Measurements from ENCODE around the gene CTNNA3.

Gene CTNNA3

DNA sequence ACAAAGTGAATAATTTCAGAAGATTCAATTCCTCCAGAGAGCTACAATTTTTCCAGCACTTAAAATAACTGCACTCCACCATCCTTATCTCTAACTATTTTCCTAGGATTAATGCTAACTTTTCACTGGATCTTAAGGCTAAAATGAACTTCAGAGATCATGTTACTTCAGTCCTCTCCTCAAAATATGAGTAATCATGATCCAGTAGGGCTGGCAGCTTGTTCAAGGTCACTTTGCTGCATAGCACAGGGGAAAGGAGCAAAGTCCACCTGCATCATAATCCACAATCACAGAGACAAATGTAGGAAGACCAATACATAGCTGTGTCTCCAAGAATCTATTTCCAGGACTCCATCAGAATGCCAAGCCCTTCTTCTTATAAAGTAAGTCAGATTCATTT lies 619.9 kb downstream of the CTNNA3 start:
- H3K4me3 ChIP-seq (ENCODE audit: low read length): no peak overlapping the region
- DNase-seq (ENCODE audit: low read depth): no peak
- TF ChIP-seq, protein P1, sequence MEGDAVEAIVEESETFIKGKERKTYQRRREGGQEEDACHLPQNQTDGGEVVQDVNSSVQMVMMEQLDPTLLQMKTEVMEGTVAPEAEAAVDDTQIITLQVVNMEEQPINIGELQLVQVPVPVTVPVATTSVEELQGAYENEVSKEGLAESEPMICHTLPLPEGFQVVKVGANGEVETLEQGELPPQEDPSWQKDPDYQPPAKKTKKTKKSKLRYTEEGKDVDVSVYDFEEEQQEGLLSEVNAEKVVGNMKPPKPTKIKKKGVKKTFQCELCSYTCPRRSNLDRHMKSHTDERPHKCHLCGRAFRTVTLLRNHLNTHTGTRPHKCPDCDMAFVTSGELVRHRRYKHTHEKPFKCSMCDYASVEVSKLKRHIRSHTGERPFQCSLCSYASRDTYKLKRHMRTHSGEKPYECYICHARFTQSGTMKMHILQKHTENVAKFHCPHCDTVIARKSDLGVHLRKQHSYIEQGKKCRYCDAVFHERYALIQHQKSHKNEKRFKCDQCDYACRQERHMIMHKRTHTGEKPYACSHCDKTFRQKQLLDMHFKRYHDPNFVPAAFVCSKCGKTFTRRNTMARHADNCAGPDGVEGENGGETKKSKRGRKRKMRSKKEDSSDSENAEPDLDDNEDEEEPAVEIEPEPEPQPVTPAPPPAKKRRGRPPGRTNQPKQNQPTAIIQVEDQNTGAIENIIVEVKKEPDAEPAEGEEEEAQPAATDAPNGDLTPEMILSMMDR (IDR thresholded peaks at IDR 0.05; ENCODE audit: insufficient read depth, low read depth, low read length, missing control alignments): no peak

DNA sequence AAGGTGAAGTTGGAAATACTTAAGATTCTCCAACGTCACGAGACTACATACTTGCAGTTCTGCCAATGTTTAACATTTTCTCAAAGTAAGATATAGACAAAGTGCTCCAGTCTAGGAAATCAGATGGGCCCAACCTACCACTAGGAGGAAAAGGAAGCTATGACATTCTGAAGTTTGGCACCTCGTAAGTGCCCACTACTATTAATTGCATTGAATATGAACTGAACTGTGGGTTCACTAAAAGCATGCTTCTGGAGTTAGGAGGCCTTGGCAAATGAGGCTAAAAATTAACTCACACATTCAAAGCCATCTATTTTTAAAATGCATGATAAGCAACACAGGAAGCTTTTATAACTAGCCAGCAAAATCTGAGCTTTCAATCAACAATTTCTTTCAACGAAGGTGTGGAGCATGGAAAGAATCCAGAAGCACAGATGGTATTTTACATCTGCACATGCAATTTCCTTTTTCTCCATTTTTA lies 620.5 kb downstream of the CTNNA3 start:
- H3K4me3 ChIP-seq (ENCODE audit: low read length): no peak overlapping the region
- DNase-seq (ENCODE audit: low read depth): no peak
- TF ChIP-seq, protein P1 (IDR thresholded peaks at IDR 0.05; ENCODE audit: insufficient read depth, low read depth, low read length, missing control alignments): no peak

DNA sequence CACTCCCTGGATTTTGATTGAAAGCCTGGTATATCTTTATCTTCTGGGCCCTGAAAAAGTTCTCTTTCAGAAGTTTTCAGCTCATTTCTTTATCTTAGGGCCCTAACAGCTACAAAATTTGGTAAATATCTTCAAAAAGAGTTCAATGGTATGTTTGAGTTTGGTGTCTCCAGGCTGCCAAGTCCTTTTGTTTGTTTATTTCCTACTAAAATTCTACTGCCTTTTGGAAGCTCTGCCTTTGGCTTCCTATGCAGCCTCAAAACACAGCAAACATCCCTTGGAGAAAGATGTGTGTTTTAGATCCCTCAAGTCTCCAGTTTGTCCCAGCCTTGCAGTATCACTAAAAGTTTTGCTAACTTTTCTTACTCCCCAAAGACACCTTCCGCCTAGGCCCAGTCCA lies 623.3 kb downstream of the CTNNA3 start:
- H3K4me3 ChIP-seq (ENCODE audit: low read length): no peak overlapping the region
- DNase-seq (ENCODE audit: low read depth): no peak
- TF ChIP-seq, protein P1 (IDR thresholded peaks at IDR 0.05; ENCODE audit: insufficient read depth, low read depth, low read length, missing control alignments): no peak

DNA sequence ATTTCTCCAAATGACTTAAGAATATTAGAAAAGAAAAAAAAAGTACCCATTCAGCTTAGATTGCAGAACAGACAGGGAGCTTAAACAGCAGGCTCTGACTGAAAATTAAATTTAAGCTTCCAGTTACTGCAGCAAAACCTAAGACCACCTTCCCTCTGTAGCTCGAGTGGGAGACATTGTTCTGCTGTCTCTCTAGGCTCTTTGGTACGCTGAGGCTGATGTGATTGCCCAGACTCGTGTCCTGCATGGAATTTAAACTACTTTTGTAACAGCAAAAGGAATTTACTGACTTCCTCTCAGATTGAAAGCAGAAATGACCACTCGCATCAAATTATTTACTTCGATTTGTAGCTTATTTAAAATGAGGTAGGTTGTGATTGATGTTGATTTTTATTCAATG lies 645.6 kb downstream of the CTNNA3 start:
- no peak for DNase-seq (ENCODE audit: low read depth)
- TF ChIP-seq, protein P1 (IDR thresholded peaks at IDR 0.05; ENCODE audit: insufficient read depth, low read depth, low read length, missing control alignments): no peak
- no peak overlapping the region for H3K4me3 ChIP-seq (ENCODE audit: low read length)

DNA sequence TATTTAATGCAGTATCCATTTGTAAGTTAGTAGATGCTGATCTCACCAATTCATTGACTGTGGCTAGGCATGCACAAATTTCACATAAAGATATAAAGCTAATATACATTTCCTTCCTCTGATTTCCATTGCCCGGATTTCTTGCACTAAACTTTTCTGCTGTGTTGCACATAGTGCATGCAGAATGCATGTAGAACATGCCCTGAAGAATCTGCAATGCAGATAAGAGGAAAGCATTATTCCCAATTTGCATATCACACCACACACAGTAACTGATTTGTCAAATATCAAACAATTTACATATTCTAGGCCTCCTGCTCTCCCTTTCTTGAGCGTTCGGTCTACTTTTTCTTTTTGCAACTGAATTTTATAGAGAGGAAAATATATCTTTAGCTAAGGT lies 646.0 kb downstream of the CTNNA3 start:
- no peak overlapping the region for H3K4me3 ChIP-seq (ENCODE audit: low read length)
- DNase-seq (ENCODE audit: low read depth): no peak
- TF ChIP-seq, protein P1 (IDR thresholded peaks at IDR 0.05; ENCODE audit: insufficient read depth, low read depth, low read length, missing control alignments): no peak

DNA sequence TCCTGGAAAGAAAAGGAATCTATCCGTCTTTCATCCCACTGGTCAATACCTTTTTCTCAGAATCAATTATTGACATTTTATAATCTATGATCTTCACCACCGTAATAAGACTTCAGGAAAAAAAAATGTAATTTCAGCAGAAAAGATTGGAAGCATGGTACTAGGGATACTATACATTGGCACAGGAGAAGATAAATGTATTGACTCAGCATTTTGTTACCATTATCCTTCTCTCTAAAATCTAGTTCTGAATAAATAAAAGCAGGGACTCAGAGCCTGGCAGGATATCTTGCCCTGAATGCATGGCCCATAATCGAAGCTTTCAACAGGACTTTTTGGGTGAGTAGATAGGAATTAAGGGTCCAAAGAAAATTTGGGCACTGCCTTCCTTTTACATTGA lies 649.5 kb downstream of the CTNNA3 start:
- TF ChIP-seq, protein P1 (IDR thresholded peaks at IDR 0.05; ENCODE audit: insufficient read depth, low read depth, low read length, missing control alignments): no peak
- DNase-seq (ENCODE audit: low read depth): no peak
- H3K4me3 ChIP-seq (ENCODE audit: low read length): no peak overlapping the region

DNA sequence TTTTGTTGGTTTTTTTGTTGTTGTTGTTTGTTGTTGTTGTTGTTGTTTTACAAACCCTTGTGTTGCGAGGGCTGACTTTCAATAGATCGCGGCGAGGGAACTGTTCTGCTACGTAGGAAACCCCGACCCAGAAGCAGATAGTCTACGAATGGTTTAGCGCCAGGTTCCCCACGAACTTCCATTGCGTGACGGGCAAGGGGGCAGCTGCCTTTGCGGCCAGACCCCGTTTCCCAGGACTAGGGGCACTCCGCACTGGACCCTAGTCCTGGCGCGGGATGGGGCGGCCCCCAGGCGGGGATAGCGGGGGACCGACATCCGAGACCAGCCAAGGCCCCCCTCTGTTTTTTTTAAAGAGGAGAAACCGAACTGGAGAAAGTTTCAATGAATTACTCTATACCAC lies 650.6 kb downstream of the CTNNA3 start:
- TF ChIP-seq, protein P1 (IDR thresholded peaks at IDR 0.05; ENCODE audit: insufficient read depth, low read depth, low read length, missing control alignments): no peak
- no peak overlapping the region for H3K4me3 ChIP-seq (ENCODE audit: low read length)
- DNase-seq (ENCODE audit: low read depth): no peak

Data from epithelial cell of esophagus (primary cell).